Tibial artery (tissue), 4 donors: Measurements from ENCODE around the gene RADIL.

Source experiments
- DNase-seq, 2 donors: peaks; one replicate each; pipeline ENCODE4 v3.0.0-alpha.2; 2019
- H3K27ac ChIP-seq, 2 donors: fragments of 200-600 bp; sonication (generic) in 1 of 2; 1 replicate in 1 of 2; 2 replicates in 1 of 2; pipeline ENCODE4 v1.5.1; 2018 to 2019; ENCODE audit warnings: mild to moderate bottlenecking in 1 of 2
- H3K27me3 ChIP-seq, 2 donors: fragments of 200-600 bp; sonication (generic) in 1 of 2; one replicate each; pipeline versions ENCODE4 v1.5.1 to v1.6.0; 2016 to 2019
- H3K36me3 ChIP-seq, 3 donors: fragments of 200-600 bp; sonication (generic) in 2 of 3; one replicate each; pipeline ENCODE4 v1.5.1; 2016 to 2019; ENCODE audit warnings: mild to moderate bottlenecking in 2 of 3
- H3K4me1 ChIP-seq, 4 donors: fragments of 200-600 bp; sonication (generic) in 2 of 4; 1 replicate in 3 of 4; 2 replicates in 1 of 4; pipeline ENCODE4 v1.5.1; 2016 to 2019
- H3K4me3 ChIP-seq, 2 donors: fragments of 200-600 bp; sonication (generic) in 1 of 2; 1 replicate in 1 of 2; 2 replicates in 1 of 2; pipeline ENCODE4 v1.5.1; 2018 to 2019; ENCODE audit warnings: mild to moderate bottlenecking in 2 of 2
- H3K9me3 ChIP-seq, 3 donors: fragments of 200-600 bp; sonication (generic) in 1 of 3; one replicate each; pipeline ENCODE4 v1.5.1; 2016 to 2019
- CTCF ChIP-seq, 2 experiments: fragments of 200-600 bp in 1 of 2; fragments of 450-650 bp in 1 of 2; IDR thresholded peaks; one replicate each; pipeline ENCODE4 v1.5.1; 2017 to 2019; ENCODE audit warnings: antibody characterized with exemption in 2 of 2, mild to moderate bottlenecking in 1 of 2, moderate library complexity in 1 of 2
- intact Hi-C: fragments of 100-400 bp; cut with DNase I; formaldehyde crosslinking; loops from one replicate; pipeline ENCODE4 v1.15.0; 2023; ENCODE audit warnings: low total_unique reads

RADIL gene

GRCh38 chr7:4818000-4818794 is 65.3 kb downstream of the RADIL start:
- DNase-seq: no peak
- H3K36me3 ChIP-seq: peaks cover 0 to 21% (median 8%) of the 10 kb centered on the region in 3 donors

GRCh38 chr7:4817178-4817901 is 66.2 kb downstream of the RADIL start:
- Histone ChIP-seq H3K4me1 (peaks cover 0 to 20% (median 14%) of the 10 kb centered on the region in 4 donors), H3K27ac (no peak overlapping the region), H3K27me3 (peaks cover 0 to 2% of the 10 kb centered on the region in 2 donors), H3K36me3 (peaks cover 0 to 23% (median 10%) of the 10 kb centered on the region in 3 donors), H3K4me3 (no peak overlapping the region), H3K9me3 (no peaks in the 10 kb centered on the region)
- DNase-seq: no peak
- intact Hi-C loops: no loop called here
- TF ChIP-seq CTCF (IDR thresholded peaks at IDR 0.05): no peak

More at GRCh38 chr7:4818000-4818794, 65.3 kb downstream of the RADIL start:
- intact Hi-C loops: no loop called here
- no peak for TF ChIP-seq CTCF (IDR thresholded peaks at IDR 0.05)
- Histone ChIP-seq H3K4me1 (peaks cover 0 to 20% (median 14%) of the 10 kb centered on the region in 4 donors), H3K4me3 (no peak overlapping the region), H3K27ac (no peak overlapping the region), H3K27me3 (peaks cover 0 to 2% of the 10 kb centered on the region in 2 donors), H3K9me3 (no peaks in the 10 kb centered on the region)

- no peaks in the 10 kb centered on the region for H3K9me3 ChIP-seq
- no peak overlapping the region for H3K4me3 ChIP-seq
- no peak overlapping the region for H3K27ac ChIP-seq
- intact Hi-C loops: no loop called here
- H3K36me3 ChIP-seq: peaks cover 0 to 23% (median 10%) of the 10 kb centered on the region in 3 donors
- TF ChIP-seq CTCF (IDR thresholded peaks at IDR 0.05): no peak
- DNase-seq: no peak
- H3K27me3 ChIP-seq: peaks cover 0 to 2% of the 10 kb centered on the region in 2 donors
- H3K4me1 ChIP-seq: peaks cover 0 to 20% (median 14%) of the 10 kb centered on the region in 4 donors
These were observed 67.0 kb downstream of the RADIL start for GRCh38 chr7:4816419-4817080.

GRCh38 chr7:4815609-4816418 is 67.7 kb downstream of the RADIL start:
- TF ChIP-seq CTCF (IDR thresholded peaks at IDR 0.05): no peak
- no peak for DNase-seq
- intact Hi-C loops: no loop called here
- H3K36me3 ChIP-seq: peaks cover 0 to 23% (median 10%) of the 10 kb centered on the region in 3 donors
- no peak overlapping the region for H3K4me3 ChIP-seq
- peaks cover 0 to 2% of the 10 kb centered on the region in 2 donors for H3K27me3 ChIP-seq
- H3K4me1 ChIP-seq: peaks cover 0 to 17% (median 14%) of the 10 kb centered on the region in 4 donors
- no peaks in the 10 kb centered on the region for H3K9me3 ChIP-seq
- no peak overlapping the region for H3K27ac ChIP-seq

DNA sequence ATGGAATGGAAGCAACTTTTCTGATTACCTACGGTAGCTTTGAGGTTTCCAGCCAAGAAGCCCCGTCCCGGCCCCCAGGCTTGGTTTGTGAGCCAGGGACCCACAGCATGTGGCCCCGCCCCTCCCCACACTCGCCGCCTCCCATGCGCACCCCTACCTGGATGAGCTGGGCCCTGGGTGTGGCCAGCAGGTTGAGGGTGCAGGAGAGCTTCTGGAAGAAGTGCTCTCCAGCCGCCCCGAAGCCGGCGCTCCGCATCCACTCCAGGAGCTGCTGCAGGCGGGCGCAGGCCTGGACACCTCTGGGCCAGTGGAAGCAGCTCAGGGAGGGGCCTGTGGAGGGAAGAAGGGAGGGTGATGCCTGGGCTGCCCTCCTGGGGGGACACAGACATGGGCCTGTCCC is 68.4 kb downstream of the RADIL start:
- Histone ChIP-seq H3K27me3 (peaks cover 0 to 2% of the 10 kb centered on the region in 2 donors), H3K9me3 (no peaks in the 10 kb centered on the region), H3K4me3 (no peak overlapping the region), H3K27ac (no peak overlapping the region), H3K4me1 (peaks cover 0 to 11% (median 9%) of the 10 kb centered on the region in 4 donors), H3K36me3 (peaks cover 0 to 28% (median 10%) of the 10 kb centered on the region in 3 donors)
- DNase-seq: no peak
- TF ChIP-seq CTCF (IDR thresholded peaks at IDR 0.05): no peak
- intact Hi-C loops: no loop called here
